ENCODE measurements around the gene WASHC2A. TPM values are rescaled to one million over a fixed set of nuclear protein-coding genes. Genes with fewer than 3 reads are reported as not detected.
"Not testable (repeated sequence)": the region's sequence is repeated elsewhere in the genome, so short reads cannot be mapped to it uniquely, and the experiment has no call there.

WASHC2A gene
- total and polyA plus RNA-seq, 2 of the 13 experiments (the other 11 are each of a cell fraction or from before 2014, with no cell fraction given) = 22.8 to 29.6 TPM

DNA sequence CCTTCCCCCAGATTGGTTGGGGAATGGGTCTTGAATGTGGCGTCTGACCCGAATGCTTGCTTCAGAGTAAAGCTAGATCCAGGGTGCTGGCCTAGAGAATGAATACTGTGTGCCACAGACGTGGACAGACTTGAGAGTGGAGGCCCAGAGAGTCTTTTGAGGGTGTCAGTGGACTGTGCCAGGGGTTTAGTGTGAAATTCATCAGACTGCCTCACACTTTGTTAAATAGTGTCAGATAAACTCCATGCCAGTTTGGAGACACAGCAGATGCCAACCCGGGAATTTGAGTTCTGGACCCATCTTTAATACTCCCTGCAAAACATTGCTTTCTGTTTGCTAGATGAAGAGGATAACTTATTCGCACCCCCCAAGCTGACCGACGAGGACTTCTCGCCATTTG lies 25.2 kb downstream of the WASHC2A start:
- H2AFZ ChIP-seq (ENCODE audit: low read length); BruUV-seq (replicated peaks): not testable (repeated sequence)

DNA sequence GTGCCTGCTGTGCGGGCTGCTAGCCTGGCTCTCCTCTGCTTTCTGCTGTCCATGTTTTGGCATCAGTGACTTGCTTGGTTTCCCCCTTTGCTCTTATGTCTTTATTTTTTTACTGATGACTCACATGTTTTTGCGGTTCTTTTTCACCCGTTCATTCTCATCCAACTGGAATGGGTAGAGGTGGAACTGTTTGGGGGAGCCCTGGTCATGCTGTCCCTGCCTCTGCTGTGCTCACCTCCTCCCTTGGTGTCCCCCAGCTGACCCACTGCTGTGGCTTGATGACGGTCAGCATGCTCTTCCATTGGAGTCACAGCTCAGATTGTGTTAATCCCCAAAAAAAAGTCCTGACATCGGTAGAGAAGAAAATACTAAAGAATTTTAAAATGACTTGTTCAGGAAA lies 26.9 kb downstream of the WASHC2A start:
- 92% methylated on average over 4 of the region's 5 CpGs for WGBS (ENCODE audit: low lambda C conversion rate)
- H3K9me3 ChIP-seq (ENCODE audit: low read length); BruUV-seq (replicated peaks); ATAC-seq; H3K27me3 ChIP-seq (ENCODE audit: control insufficient read depth in 1 of 2, insufficient read depth in 2 of 2, low read length in 2 of 2); H3K79me2 ChIP-seq (ENCODE audit: insufficient read depth, low read length); POLR2A ChIA-PET; FAIRE-seq; H3K36me3 ChIP-seq (replicated peaks in 1 of 2; ENCODE audit: control insufficient read depth in 1 of 2, insufficient read depth in 2 of 2, low read length in 2 of 2); H4K20me1 ChIP-seq (ENCODE audit: insufficient read depth, low read length); DNase-seq (ENCODE audit: low spot score); intact Hi-C loops (cut with micrococcal nuclease; ENCODE audit: unreplicated experiment); H3K4me1 ChIP-seq (ENCODE audit: insufficient read depth, low read length); in situ Hi-C loops (cut with HindIII; ENCODE audit: extremely low pct_ligation_motif_present, low pct_unique_long_range_greater_than_20kb); H3K27ac ChIP-seq (ENCODE audit: extremely low read length, insufficient read depth, low read length); CTCF ChIA-PET (ENCODE audit: low intra/inter-chr PET ratio, low total read pairs); H3K4me2 ChIP-seq (ENCODE audit: low read depth, low read length); H3K4me3 ChIP-seq (replicated peaks in 1 of 3; ENCODE audit: insufficient read depth in 1 of 3, low read depth in 2 of 3, low read length in 3 of 3); H3K9ac ChIP-seq (ENCODE audit: insufficient read depth, low read depth, low read length); H2AFZ ChIP-seq (ENCODE audit: low read length): not testable (repeated sequence)

More for the DNA sequence above, 25.2 kb downstream of the WASHC2A start:
- H3K36me3 ChIP-seq (replicated peaks in 1 of 2; ENCODE audit: control insufficient read depth in 1 of 2, insufficient read depth in 2 of 2, low read length in 2 of 2); intact Hi-C loops (cut with micrococcal nuclease; ENCODE audit: unreplicated experiment); CTCF ChIA-PET (ENCODE audit: low intra/inter-chr PET ratio, low total read pairs); H3K9ac ChIP-seq (ENCODE audit: insufficient read depth, low read depth, low read length); H3K27me3 ChIP-seq (ENCODE audit: control insufficient read depth in 1 of 2, insufficient read depth in 2 of 2, low read length in 2 of 2); H3K27ac ChIP-seq (ENCODE audit: extremely low read length, insufficient read depth, low read length); FAIRE-seq; POLR2A ChIA-PET; H3K9me3 ChIP-seq (ENCODE audit: low read length); in situ Hi-C loops (cut with HindIII; ENCODE audit: extremely low pct_ligation_motif_present, low pct_unique_long_range_greater_than_20kb); H3K4me3 ChIP-seq (replicated peaks in 1 of 3; ENCODE audit: insufficient read depth in 1 of 3, low read depth in 2 of 3, low read length in 3 of 3); H4K20me1 ChIP-seq (ENCODE audit: insufficient read depth, low read length); H3K79me2 ChIP-seq (ENCODE audit: insufficient read depth, low read length); ATAC-seq; DNase-seq (ENCODE audit: low spot score); H3K4me2 ChIP-seq (ENCODE audit: low read depth, low read length); H3K4me1 ChIP-seq (ENCODE audit: insufficient read depth, low read length): not testable (repeated sequence)
- WGBS (ENCODE audit: low lambda C conversion rate) = no CpG with 5 or more reads among the region's 8 CpGs

DNA sequence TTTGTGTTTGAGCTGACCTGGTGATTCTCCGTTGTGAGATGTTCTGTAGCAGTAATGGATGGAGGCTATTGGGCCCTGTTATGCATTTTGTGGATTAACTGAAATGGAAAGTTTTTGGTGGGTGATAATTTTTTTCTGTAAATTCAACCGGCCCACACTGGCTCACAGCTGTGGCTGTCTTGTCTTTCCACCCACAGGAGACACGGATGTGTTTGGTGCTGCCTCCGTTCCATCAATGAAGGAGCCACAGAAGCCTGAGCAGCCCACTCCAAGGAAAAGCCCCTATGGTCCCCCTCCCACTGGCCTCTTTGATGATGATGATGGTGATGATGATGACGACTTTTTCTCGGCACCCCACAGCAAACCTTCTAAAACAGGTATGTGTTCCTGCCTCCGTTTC lies 27.6 kb downstream of the WASHC2A start:
- H2AFZ ChIP-seq (ENCODE audit: low read length); H4K20me1 ChIP-seq (ENCODE audit: insufficient read depth, low read length); DNase-seq (ENCODE audit: low spot score); H3K27ac ChIP-seq (ENCODE audit: extremely low read length, insufficient read depth, low read length); H3K27me3 ChIP-seq (ENCODE audit: control insufficient read depth in 1 of 2, insufficient read depth in 2 of 2, low read length in 2 of 2); H3K79me2 ChIP-seq (ENCODE audit: insufficient read depth, low read length); H3K4me2 ChIP-seq (ENCODE audit: low read depth, low read length); H3K9ac ChIP-seq (ENCODE audit: insufficient read depth, low read depth, low read length); CTCF ChIA-PET (ENCODE audit: low intra/inter-chr PET ratio, low total read pairs); H3K9me3 ChIP-seq (ENCODE audit: low read length); FAIRE-seq; H3K36me3 ChIP-seq (replicated peaks in 1 of 2; ENCODE audit: control insufficient read depth in 1 of 2, insufficient read depth in 2 of 2, low read length in 2 of 2); POLR2A ChIA-PET; ATAC-seq; intact Hi-C loops (cut with micrococcal nuclease; ENCODE audit: unreplicated experiment); BruUV-seq (replicated peaks); in situ Hi-C loops (cut with HindIII; ENCODE audit: extremely low pct_ligation_motif_present, low pct_unique_long_range_greater_than_20kb); H3K4me1 ChIP-seq (ENCODE audit: insufficient read depth, low read length); H3K4me3 ChIP-seq (replicated peaks in 1 of 3; ENCODE audit: insufficient read depth in 1 of 3, low read depth in 2 of 3, low read length in 3 of 3): not testable (repeated sequence)
- 96% methylated on average over 7 of the region's 7 CpGs for WGBS (ENCODE audit: low lambda C conversion rate)

DNA sequence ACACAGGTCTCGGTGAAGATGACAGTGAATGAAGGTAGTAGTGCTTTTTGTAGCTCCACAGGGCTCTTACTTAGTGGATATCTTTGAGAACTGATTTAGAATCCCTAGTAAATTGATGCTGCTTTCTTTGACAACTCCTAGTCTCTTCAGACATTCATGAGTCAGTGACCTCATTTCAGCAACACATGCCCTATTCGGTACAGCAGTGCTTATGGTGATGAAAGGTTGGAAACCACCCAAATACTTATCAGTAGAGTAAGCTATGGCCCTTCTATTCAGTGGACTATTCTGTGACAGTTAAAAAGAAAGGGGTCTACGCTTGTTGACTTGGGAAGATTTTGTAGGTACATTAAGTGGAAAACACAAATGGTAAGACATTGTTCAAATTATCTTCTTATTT lies 29.0 kb downstream of the WASHC2A start:
- H3K36me3 ChIP-seq (replicated peaks in 1 of 2; ENCODE audit: control insufficient read depth in 1 of 2, insufficient read depth in 2 of 2, low read length in 2 of 2); in situ Hi-C loops (cut with HindIII; ENCODE audit: extremely low pct_ligation_motif_present, low pct_unique_long_range_greater_than_20kb); H3K4me2 ChIP-seq (ENCODE audit: low read depth, low read length); H4K20me1 ChIP-seq (ENCODE audit: insufficient read depth, low read length); H3K4me3 ChIP-seq (replicated peaks in 1 of 3; ENCODE audit: insufficient read depth in 1 of 3, low read depth in 2 of 3, low read length in 3 of 3); H3K9me3 ChIP-seq (ENCODE audit: low read length); H2AFZ ChIP-seq (ENCODE audit: low read length); POLR2A ChIA-PET; H3K79me2 ChIP-seq (ENCODE audit: insufficient read depth, low read length); H3K27me3 ChIP-seq (ENCODE audit: control insufficient read depth in 1 of 2, insufficient read depth in 2 of 2, low read length in 2 of 2); CTCF ChIA-PET (ENCODE audit: low intra/inter-chr PET ratio, low total read pairs); BruUV-seq (replicated peaks); H3K9ac ChIP-seq (ENCODE audit: insufficient read depth, low read depth, low read length); DNase-seq (ENCODE audit: low spot score); ATAC-seq; FAIRE-seq; H3K27ac ChIP-seq (ENCODE audit: extremely low read length, insufficient read depth, low read length); intact Hi-C loops (cut with micrococcal nuclease; ENCODE audit: unreplicated experiment): not testable (repeated sequence)
- H3K4me1 ChIP-seq (ENCODE audit: insufficient read depth, low read length) = peaks cover 12% of the 10 kb centered on the region
- WGBS (ENCODE audit: low lambda C conversion rate) = 100% methylated on average over 1 of the region's 3 CpGs

Measured in HepG2 (cell line).